Upper lobe of left lung (tissue), 6 donors: ENCODE measurements around the gene GGTLC1. TPM values are rescaled to one million over a fixed set of nuclear protein-coding genes. Genes with fewer than 3 reads are reported as not detected.

Source experiments
- ATAC-seq, 2 donors: fragments of 200-7000 bp; cut with Tn5 transposase; one replicate each; pipeline ENCODE4 v1.9.1; 2022; ENCODE audit warnings: mild to moderate bottlenecking in 2 of 2, moderate library complexity in 2 of 2; ENCODE audit not compliant: low FRiP score in 2 of 2
- DNase-seq, 2 donors: peaks; one replicate each; pipeline ENCODE4 v3.0.0-alpha.2; 2019 to 2020
- H3K27ac ChIP-seq, 4 donors: fragments of 200-600 bp; sonication (generic); one replicate each; pipeline ENCODE4 v1.5.1; 2016 to 2019
- H3K27me3 ChIP-seq, 4 donors: fragments of 200-600 bp; sonication (generic); one replicate each; pipeline ENCODE4 v1.5.1; 2017 to 2019
- H3K36me3 ChIP-seq, 4 donors: fragments of 200-600 bp; sonication (generic); one replicate each; pipeline ENCODE4 v1.5.1; 2016 to 2019
- H3K4me1 ChIP-seq, 4 donors: fragments of 200-600 bp; sonication (generic); one replicate each; pipeline ENCODE4 v1.5.1; 2018 to 2019
- H3K4me3 ChIP-seq, 4 donors: fragments of 200-600 bp; sonication (generic); one replicate each; pipeline ENCODE4 v1.5.1; 2017 to 2019; ENCODE audit warnings: mild to moderate bottlenecking in 2 of 4, moderate library complexity in 1 of 4
- H3K9me3 ChIP-seq, 4 donors: fragments of 200-600 bp; sonication (generic); one replicate each; pipeline ENCODE4 v1.5.1; 2018 to 2019
- CTCF ChIP-seq, 6 experiments: fragments of 450-650 bp in 4 of 6; fragments of 200-600 bp in 2 of 6; sonication (generic) in 2 of 6; IDR thresholded peaks; one replicate each; pipeline ENCODE4 v1.5.1; 2016 to 2019; ENCODE audit warnings: antibody characterized with exemption in 6 of 6
- EP300 ChIP-seq, 4 donors: sonication (generic); formaldehyde crosslinking; IDR thresholded peaks; one replicate each; pipeline ENCODE4 v1.5.1; 2017; ENCODE audit warnings: antibody characterized with exemption in 4 of 4, control low read depth in 2 of 4
- POLR2A ChIP-seq, 4 donors: fragments of 450-650 bp; IDR thresholded peaks; one replicate each; pipeline ENCODE4 v1.5.1; 2016 to 2017; ENCODE audit warnings: antibody characterized with exemption in 4 of 4, mild to moderate bottlenecking in 2 of 4
- POLR2AphosphoS5 ChIP-seq, 2 donors: sonication (generic); formaldehyde crosslinking; IDR thresholded peaks; one replicate each; pipeline ENCODE4 v1.5.1; 2017; ENCODE audit warnings: antibody characterized with exemption in 2 of 2
- WGBS, 2 donors: methylation state at CpG; one replicate each; pipeline ENCODE4 v1.1.5; 2017 to 2018; 5-methylcytosine and 5-hydroxymethylcytosine counted together
- total RNA-seq, 6 donors: library from RNA; depleted of rRNA in 4 of 6; stranded (reverse); fragments of >200 nt in 4 of 6; gene quantifications; one replicate each; pipeline versions ENCODE4 v1.1.0 to v1.2.1, GENCODE V29; 2016 to 2021
- donor health status: DM: no; HTN: no; CAD: no; lungs with moderate emphysema.
- donor health status: DM: no; HTN: yes; CAD: no; lungs with severe emphysema.

The GGTLC1 gene
- total RNA-seq, 6 donors from 2014 or later: 23.0 to 94.7 (median 75.7) TPM

GRCh38 chr20:23943304-23943703 is 45.3 kb downstream of the GGTLC1 start:
- no peak overlapping the region for H3K4me3 ChIP-seq
- H3K27ac ChIP-seq: no peak overlapping the region
- no peaks in the 10 kb centered on the region for H3K27me3 ChIP-seq
- DNase-seq: no peak
- ATAC-seq: no peak
- H3K9me3 ChIP-seq: no peaks in the 10 kb centered on the region
- WGBS, 2 donors: 88 to 94% methylated on average over 5 of the region's 5 CpGs
- no peaks in the 10 kb centered on the region for H3K4me1 ChIP-seq
- no peak for TF ChIP-seq EP300 (IDR thresholded peaks at IDR 0.05)
- TF ChIP-seq POLR2A (IDR thresholded peaks at IDR 0.05): no peak
- no peak for TF ChIP-seq POLR2AphosphoS5 (IDR thresholded peaks at IDR 0.05)
- no peak for TF ChIP-seq CTCF (IDR thresholded peaks at IDR 0.05)
- no peaks in the 10 kb centered on the region for H3K36me3 ChIP-seq

GRCh38 chr20:23939641-23940040 is 48.9 kb downstream of the GGTLC1 start:
- no peaks in the 10 kb centered on the region for H3K9me3 ChIP-seq
- no peaks in the 10 kb centered on the region for H3K36me3 ChIP-seq
- ATAC-seq (no peak), DNase-seq (no peak)
- no peaks in the 10 kb centered on the region for H3K27me3 ChIP-seq
- no peak for TF ChIP-seq CTCF (IDR thresholded peaks at IDR 0.05)
- TF ChIP-seq EP300 (IDR thresholded peaks at IDR 0.05): no peak
- TF ChIP-seq POLR2A (IDR thresholded peaks at IDR 0.05): no peak
- TF ChIP-seq POLR2AphosphoS5 (IDR thresholded peaks at IDR 0.05): no peak
- no peak overlapping the region for H3K27ac ChIP-seq
- no peaks in the 10 kb centered on the region for H3K4me1 ChIP-seq
- no peak overlapping the region for H3K4me3 ChIP-seq

GRCh38 chr20:23939063-23939462 is 49.5 kb downstream of the GGTLC1 start:
- no peak for DNase-seq
- H3K4me3 ChIP-seq: no peak overlapping the region
- H3K27ac ChIP-seq: no peak overlapping the region
- TF ChIP-seq POLR2A (IDR thresholded peaks at IDR 0.05): no peak
- TF ChIP-seq CTCF (IDR thresholded peaks at IDR 0.05): no peak
- TF ChIP-seq POLR2AphosphoS5 (IDR thresholded peaks at IDR 0.05): no peak
- no peak for TF ChIP-seq EP300 (IDR thresholded peaks at IDR 0.05)
- no peaks in the 10 kb centered on the region for H3K36me3 ChIP-seq
- 52 to 53% methylated on average over 1 to 2 of the region's 2 CpGs for WGBS, 2 donors
- no peaks in the 10 kb centered on the region for H3K27me3 ChIP-seq
- H3K9me3 ChIP-seq: no peaks in the 10 kb centered on the region
- no peak for ATAC-seq
- no peaks in the 10 kb centered on the region for H3K4me1 ChIP-seq

- Histone ChIP-seq H3K27me3 (no peaks in the 10 kb centered on the region), H3K36me3 (no peaks in the 10 kb centered on the region), H3K4me3 (no peak overlapping the region), H3K9me3 (no peaks in the 10 kb centered on the region), H3K4me1 (no peaks in the 10 kb centered on the region), H3K27ac (no peak overlapping the region)
- ATAC-seq (peak in 1 of 2 donors; percentile 55), DNase-seq (no peak)
- no peak for TF ChIP-seq POLR2AphosphoS5 (IDR thresholded peaks at IDR 0.05)
- TF ChIP-seq EP300 (IDR thresholded peaks at IDR 0.05): no peak
- no peak for TF ChIP-seq POLR2A (IDR thresholded peaks at IDR 0.05)
- TF ChIP-seq CTCF (IDR thresholded peaks at IDR 0.05): no peak
- 77% methylated on average over 2 of the region's 2 CpGs; no CpG with 5 or more reads in 1 of the 2 donors for WGBS, 2 donors
Observed at GRCh38 chr20:23938118-23938438, 50.5 kb downstream of the GGTLC1 start.

GRCh38 chr20:23937303-23938117 is 51.1 kb downstream of the GGTLC1 start:
- Histone ChIP-seq H3K36me3 (no peaks in the 10 kb centered on the region), H3K9me3 (no peaks in the 10 kb centered on the region), H3K4me3 (no peak overlapping the region), H3K4me1 (no peaks in the 10 kb centered on the region), H3K27me3 (no peaks in the 10 kb centered on the region), H3K27ac (no peak overlapping the region)
- ATAC-seq (peak; percentile 91 to 92), DNase-seq (peak in 1 of 2 donors; percentile 62)
- 0% methylated on average over 3 of the region's 3 CpGs for WGBS, 2 donors
- TF ChIP-seq CTCF (IDR thresholded peaks at IDR 0.05) (peak; percentile 44 to 91 (median 76)), EP300 (IDR thresholded peaks at IDR 0.05) (no peak), POLR2A (IDR thresholded peaks at IDR 0.05) (no peak), POLR2AphosphoS5 (IDR thresholded peaks at IDR 0.05) (no peak)
